ENCODE data around the gene EPB41L2.

DNA sequence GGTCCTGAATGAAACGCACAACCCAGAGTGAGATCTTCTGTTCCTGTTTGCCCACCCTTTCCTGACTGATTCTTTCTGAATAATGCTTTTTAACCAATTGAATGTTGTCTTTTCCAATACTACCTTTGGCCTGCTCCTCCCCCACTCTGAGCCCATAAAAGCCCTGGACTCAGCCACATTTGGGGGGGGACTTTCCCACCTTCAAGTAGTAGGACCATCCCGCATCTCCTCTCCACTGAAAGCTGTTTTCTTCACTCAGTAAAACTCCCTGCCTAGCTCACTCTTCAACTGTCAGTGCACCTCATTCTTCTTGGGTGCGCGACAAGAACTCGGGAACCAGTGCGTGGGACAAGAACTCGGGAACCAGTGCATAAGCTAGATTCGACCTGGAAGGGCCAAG, 77.9 kb downstream of the EPB41L2 start:
- TF ChIP-seq CTCF (IDR thresholded peaks at IDR 0.05) (no peak), POLR2A (IDR thresholded peaks at IDR 0.05) (no peak), EP300 (IDR thresholded peaks at IDR 0.05; ENCODE audit: low read depth) (no peak)
